Activated T-helper 1 cell treated with anti-CD3 and anti-CD28 coated beads, Interleukin-12 subunit alpha, Interleukin-12 subunit beta, Interleukin-2, Interleukin-4 antibody, amounts not matched to agents 30 ng/mL and 10 ng/mL and 1 ng/mL, durations not matched to agents 14 hours and 24 hours and 36 hours (primary cell): Measurements from ENCODE around the gene DCUN1D1. TPM values are rescaled to one million over a fixed set of nuclear protein-coding genes. Genes with fewer than 3 reads are reported as not detected.
A peak's percentile ranks its signal among the peaks of the same experiment; 100 is the strongest.

Source experiments
- DNase-seq: peaks from one replicate; pipeline ENCODE4 v3.0.0; 2021; ENCODE audit warnings: low spot score
- H3K27ac Mint-ChIP-seq: one replicate; pipeline ENCODE4 v1.8.0; 2021; ENCODE audit warnings: mild to moderate bottlenecking, mixed read lengths
- H3K27me3 Mint-ChIP-seq: one replicate; pipeline ENCODE4 v1.8.0; 2022; ENCODE audit warnings: mild to moderate bottlenecking, moderate library complexity, mixed read lengths; ENCODE audit not compliant: insufficient read depth
- H3K36me3 Mint-ChIP-seq: one replicate; pipeline ENCODE4 v1.8.0; 2021; ENCODE audit warnings: low read depth, mixed read lengths
- H3K4me1 Mint-ChIP-seq: one replicate; pipeline ENCODE4 v1.8.0; 2021; ENCODE audit warnings: low read depth, mixed read lengths
- H3K4me3 Mint-ChIP-seq: one replicate; pipeline ENCODE4 v1.8.0; 2021; ENCODE audit warnings: mild to moderate bottlenecking, moderate library complexity, mixed read lengths
- H3K9me3 Mint-ChIP-seq: one replicate; pipeline ENCODE4 v1.8.0; 2021; ENCODE audit warnings: mixed read lengths
- intact Hi-C: fragments of 100-400 bp; cut with micrococcal nuclease; formaldehyde crosslinking; loops from one replicate; pipeline ENCODE4 v1.15.1; 2024
- total RNA-seq: library from RNA; stranded (reverse); gene quantifications from 2 replicates; pipeline ENCODE4 v1.2.3, GENCODE V29; 2022

DCUN1D1 gene
- total RNA-seq, 1 donor from 2014 or later = 63.2 TPM

DNA sequence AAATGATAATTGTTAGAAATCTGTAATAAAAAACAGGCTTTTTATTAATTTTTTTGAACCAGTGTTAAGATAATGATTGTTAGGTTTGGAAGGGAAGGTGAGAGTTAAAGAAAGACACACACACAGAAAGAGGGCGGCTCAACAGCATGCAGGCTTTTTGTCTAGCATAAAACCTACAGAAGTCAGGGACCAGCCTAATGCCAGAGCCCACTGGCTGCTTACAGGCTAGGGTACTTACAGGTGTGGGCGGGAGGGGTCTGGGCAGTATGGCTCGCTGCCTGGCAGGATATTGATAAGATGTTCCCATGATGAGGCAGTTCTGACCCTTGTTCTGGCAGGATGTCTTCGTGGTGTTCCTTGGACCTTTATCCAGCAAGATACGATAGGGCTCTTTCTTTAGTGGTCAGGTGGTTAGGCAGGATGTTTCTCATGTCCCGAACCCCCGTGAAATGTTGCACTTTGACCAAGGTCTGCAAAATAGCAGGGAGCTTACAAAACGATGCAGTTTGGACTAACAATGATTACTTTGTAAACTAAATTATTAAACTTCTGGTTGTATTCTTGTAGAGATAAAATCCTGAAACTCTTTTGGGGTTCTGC lies 84.7 kb downstream of the DCUN1D1 start:
- H3K4me1 Mint-ChIP-seq = no peaks in the 10 kb centered on the region
- no peak overlapping the region for H3K4me3 Mint-ChIP-seq
- intact Hi-C loops = no loop called here
- no peak overlapping the region for H3K27ac Mint-ChIP-seq
- DNase-seq = no peak
- no peaks in the 10 kb centered on the region for H3K9me3 Mint-ChIP-seq
- H3K36me3 Mint-ChIP-seq = peaks cover 40% of the 10 kb centered on the region
- H3K27me3 Mint-ChIP-seq = no peaks in the 10 kb centered on the region

- Mint-ChIP-seq H3K27me3 (no peaks in the 10 kb centered on the region), H3K36me3 (peaks cover 44% of the 10 kb centered on the region)
Measured at GRCh38 chr3:182892226-182892625, 88.1 kb downstream of the DCUN1D1 start.

DNA sequence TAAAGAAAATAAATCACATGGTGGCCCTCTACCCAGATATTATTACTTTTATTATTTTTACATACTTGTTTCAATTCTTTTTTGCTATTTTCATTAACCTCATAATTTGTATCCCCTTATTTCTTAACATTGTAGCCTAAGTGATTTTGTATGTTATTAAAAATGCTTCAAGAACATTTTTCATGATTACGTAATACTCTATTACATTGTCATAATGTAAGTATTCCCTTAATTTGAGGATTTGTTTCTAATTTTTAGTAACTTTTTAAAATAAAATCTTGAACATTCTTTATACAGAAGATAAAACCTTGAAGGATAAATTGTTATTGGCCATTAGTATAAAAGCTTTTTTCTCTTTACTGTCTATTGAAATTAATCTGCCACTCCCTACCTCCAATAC lies 89.0 kb downstream of the DCUN1D1 start:
- intact Hi-C loops = no loop called here
- Mint-ChIP-seq H3K27ac (no peak overlapping the region), H3K4me3 (no peak overlapping the region), H3K27me3 (no peaks in the 10 kb centered on the region), H3K9me3 (no peaks in the 10 kb centered on the region), H3K36me3 (peaks cover 48% of the 10 kb centered on the region), H3K4me1 (no peaks in the 10 kb centered on the region)
- DNase-seq = no peak

More at GRCh38 chr3:182892226-182892625, 88.1 kb downstream of the DCUN1D1 start:
- no peak overlapping the region for H3K4me3 Mint-ChIP-seq
- H3K27ac Mint-ChIP-seq = peak overlapping the region; percentile 43
- no peaks in the 10 kb centered on the region for H3K9me3 Mint-ChIP-seq
- no peaks in the 10 kb centered on the region for H3K4me1 Mint-ChIP-seq
- intact Hi-C loops = no loop called here
- no peak for DNase-seq

- H3K36me3 Mint-ChIP-seq = peaks cover 43% of the 10 kb centered on the region
- no peaks in the 10 kb centered on the region for H3K4me1 Mint-ChIP-seq
- H3K4me3 Mint-ChIP-seq = no peak overlapping the region
- H3K9me3 Mint-ChIP-seq = no peaks in the 10 kb centered on the region
- H3K27ac Mint-ChIP-seq = no peak overlapping the region
- intact Hi-C loops = no loop called here
- DNase-seq = no peak
- no peaks in the 10 kb centered on the region for H3K27me3 Mint-ChIP-seq
Measured at GRCh38 chr3:182889948-182890629, 90.2 kb downstream of the DCUN1D1 start.

Other genes with a start within 250 kb of the DCUN1D1 start
- gene ATP11B, start 187.0 kb downstream of the DCUN1D1 start, total RNA-seq = 92.3 and 95.1 TPM in 2 replicates
- 27.3 and 30.0 TPM in 2 replicates for gene MCCC1, start 119.0 kb upstream of the DCUN1D1 start, total RNA-seq
- gene LAMP3, start 182.2 kb upstream of the DCUN1D1 start, total RNA-seq = 3.1 and 4.4 TPM in 2 replicates